Uterus (tissue), 4 donors: ENCODE data around the gene CCAR1. TPM values are rescaled to one million over a fixed set of nuclear protein-coding genes. Genes with fewer than 3 reads are reported as not detected.
"Not testable (repeated sequence)": the region's sequence is repeated elsewhere in the genome, so short reads cannot be mapped to it uniquely, and the experiment has no call there.

ENCODE experiments used
- DNase-seq, 2 donors: peaks; one replicate each; pipeline ENCODE4 v3.0.0-alpha.2; 2019 to 2020
- H3K27ac ChIP-seq, 2 donors: fragments of 200-600 bp; sonication (generic); 1 replicate in 1 of 2; 2 replicates in 1 of 2; pipeline ENCODE4 v1.5.1; 2016 to 2018
- H3K27me3 ChIP-seq, 2 donors: fragments of 200-600 bp; sonication (generic); one replicate each; pipeline ENCODE4 v1.5.1; 2018 to 2019; ENCODE audit warnings: control low read depth in 1 of 2
- H3K36me3 ChIP-seq, 2 donors: fragments of 200-600 bp; sonication (generic); one replicate each; pipeline ENCODE4 v1.5.1; 2019; ENCODE audit warnings: control low read depth in 1 of 2
- H3K4me1 ChIP-seq, 2 donors: fragments of 200-600 bp; sonication (generic); one replicate each; pipeline ENCODE4 v1.5.1; 2018 to 2019; ENCODE audit warnings: control low read depth in 1 of 2
- H3K4me3 ChIP-seq, 2 donors: fragments of 200-600 bp; sonication (generic); 1 replicate in 1 of 2; 2 replicates in 1 of 2; pipeline ENCODE4 v1.5.1; 2018 to 2019; ENCODE audit warnings: mild to moderate bottlenecking in 1 of 2
- H3K9me3 ChIP-seq, 2 donors: fragments of 200-600 bp; sonication (generic); one replicate each; pipeline ENCODE4 v1.5.1; 2019; ENCODE audit warnings: control low read depth in 1 of 2
- CTCF ChIP-seq, 4 experiments: fragments of 200-600 bp in 2 of 4; fragments of 450-650 bp in 2 of 4; sonication (generic) in 2 of 4; IDR thresholded peaks; one replicate each; pipeline ENCODE4 v1.5.1; 2016 to 2019; ENCODE audit warnings: antibody characterized with exemption in 4 of 4, mild to moderate bottlenecking in 2 of 4, moderate library complexity in 1 of 4
- POLR2A ChIP-seq, 2 donors: fragments of 450-650 bp; IDR thresholded peaks; one replicate each; pipeline ENCODE4 v1.6.1; 2016; ENCODE audit warnings: antibody characterized with exemption in 2 of 2, mild to moderate bottlenecking in 1 of 2, moderate library complexity in 1 of 2
- intact Hi-C: fragments of 100-400 bp; cut with DNase I; formaldehyde crosslinking; loops from one replicate; pipeline ENCODE4 v1.15.1; 2023; ENCODE audit warnings: low total_unique reads
- total RNA-seq, 4 donors: library from RNA; depleted of rRNA in 3 of 4; stranded (reverse); fragments of >200 nt in 3 of 4; gene quantifications; one replicate each; pipeline versions ENCODE4 v1.1.0 to v1.2.4, GENCODE V29; 2014 to 2023
- donor health status: DM: yes; HTN: yes; CAD: no.

The CCAR1 gene
- total RNA-seq, 4 donors from 2014 or later: 31.0 to 75.6 (median 51.7) TPM

DNA sequence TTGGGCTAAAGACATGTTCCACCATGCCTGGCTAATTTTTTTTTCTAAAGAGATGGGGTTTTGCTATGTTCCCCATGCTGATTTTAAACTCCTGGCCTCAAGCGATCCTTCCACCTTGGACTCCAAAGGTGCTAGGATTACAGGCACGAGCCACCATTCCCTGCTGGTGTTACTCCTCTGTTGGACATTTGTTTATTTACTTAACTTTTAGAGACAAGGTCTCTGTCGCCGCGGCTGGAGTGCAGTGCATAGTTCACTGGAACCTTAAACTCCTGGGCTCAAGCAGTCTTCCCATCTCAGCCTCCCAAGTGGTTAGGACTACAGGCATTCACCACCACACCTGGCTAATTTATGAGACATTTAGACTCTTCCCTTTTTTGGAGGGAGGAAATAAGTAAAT, 38.9 kb downstream of the CCAR1 start:
- no peak for TF ChIP-seq POLR2A (IDR thresholded peaks at IDR 0.05)
- no peak for TF ChIP-seq CTCF (IDR thresholded peaks at IDR 0.05)
- no peaks in the 10 kb centered on the region for H3K27me3 ChIP-seq
- intact Hi-C loops: no loop called here
- no peak overlapping the region for H3K27ac ChIP-seq
- H3K9me3 ChIP-seq: no peaks in the 10 kb centered on the region
- no peaks in the 10 kb centered on the region for H3K4me1 ChIP-seq
- H3K36me3 ChIP-seq: no peaks in the 10 kb centered on the region
- DNase-seq: no peak
- H3K4me3 ChIP-seq: no peak overlapping the region

- H3K4me1 ChIP-seq, H3K4me3 ChIP-seq, H3K27me3 ChIP-seq, DNase-seq, intact Hi-C loops, H3K9me3 ChIP-seq, H3K27ac ChIP-seq, H3K36me3 ChIP-seq: not testable (repeated sequence)
Measured at GRCh38 chr10:68767407-68767806, 46.4 kb downstream of the CCAR1 start.

GRCh38 chr10:68781613-68782574, 60.9 kb downstream of the CCAR1 start:
- DNase-seq: no peak
- Histone ChIP-seq H3K27me3 (no peaks in the 10 kb centered on the region), H3K4me3 (no peak overlapping the region), H3K36me3 (no peaks in the 10 kb centered on the region), H3K27ac (no peak overlapping the region), H3K4me1 (no peaks in the 10 kb centered on the region), H3K9me3 (no peaks in the 10 kb centered on the region)
- no peak for TF ChIP-seq CTCF (IDR thresholded peaks at IDR 0.05)
- no peak for TF ChIP-seq POLR2A (IDR thresholded peaks at IDR 0.05)
- intact Hi-C loops: no loop called here

- intact Hi-C loops: no loop called here
- TF ChIP-seq POLR2A (IDR thresholded peaks at IDR 0.05) (no peak), CTCF (IDR thresholded peaks at IDR 0.05) (no peak)
- no peaks in the 10 kb centered on the region for H3K4me1 ChIP-seq
- no peak for DNase-seq
- H3K27ac ChIP-seq: no peak overlapping the region
- no peak overlapping the region for H3K4me3 ChIP-seq
- no peaks in the 10 kb centered on the region for H3K36me3 ChIP-seq
- H3K9me3 ChIP-seq: no peaks in the 10 kb centered on the region
- H3K27me3 ChIP-seq: no peaks in the 10 kb centered on the region
Measured at GRCh38 chr10:68784476-68784875, 63.4 kb downstream of the CCAR1 start.

- Histone ChIP-seq H3K4me3 (no peak overlapping the region), H3K27me3 (no peaks in the 10 kb centered on the region), H3K4me1 (no peaks in the 10 kb centered on the region), H3K27ac (no peak overlapping the region), H3K9me3 (no peaks in the 10 kb centered on the region), H3K36me3 (no peaks in the 10 kb centered on the region)
- DNase-seq: no peak
- TF ChIP-seq POLR2A (IDR thresholded peaks at IDR 0.05) (no peak), CTCF (IDR thresholded peaks at IDR 0.05) (no peak)
- intact Hi-C loops: no loop called here
Measured at GRCh38 chr10:68787813-68788212, 66.8 kb downstream of the CCAR1 start.
